HEK293T (cell line): ENCODE data around the gene SLC35F2.

Experiments used
- ARNT ChIP-seq: fragments of 450-650 bp; IDR thresholded peaks from 2 replicates; pipeline ENCODE4 v1.6.1; 2017; ENCODE audit warnings: mild to moderate bottlenecking
- BHLHE40 ChIP-seq: fragments of 450-650 bp; IDR thresholded peaks from 2 replicates; pipeline ENCODE4 v1.6.1; 2016; ENCODE audit warnings: mild to moderate bottlenecking, moderate library complexity, borderline replicate concordance
- ELF4 ChIP-seq: fragments of 450-650 bp; IDR thresholded peaks from 2 replicates; pipeline ENCODE4 v1.6.1; 2017; ENCODE audit warnings: antibody characterized with exemption
- FOXA1 ChIP-seq: fragments of 450-650 bp; IDR thresholded peaks from 2 replicates; pipeline ENCODE4 v1.6.1; 2016; ENCODE audit warnings: mild to moderate bottlenecking
- FOXK2 ChIP-seq: fragments of 450-650 bp; IDR thresholded peaks from 2 replicates; pipeline ENCODE4 v1.6.1; 2016; ENCODE audit warnings: mild to moderate bottlenecking
- FOXM1 ChIP-seq: fragments of 450-650 bp; IDR thresholded peaks from 2 replicates; pipeline ENCODE4 v1.6.1; 2017; ENCODE audit warnings: mild to moderate bottlenecking, borderline replicate concordance
- HDGF ChIP-seq: fragments of 450-650 bp; IDR thresholded peaks from 2 replicates; pipeline ENCODE4 v1.6.1; 2017; ENCODE audit warnings: antibody characterized with exemption, borderline replicate concordance
- L3MBTL2 ChIP-seq: fragments of 450-650 bp; conservative IDR thresholded peaks from 2 replicates; pipeline ENCODE4 v1.6.1; 2016; ENCODE audit warnings: mild to moderate bottlenecking
- NFRKB ChIP-seq: fragments of 450-650 bp; IDR thresholded peaks from 2 replicates; pipeline ENCODE4 v1.6.1; 2016; ENCODE audit warnings: mild to moderate bottlenecking, moderate library complexity
- SP1 ChIP-seq: fragments of 450-650 bp; IDR thresholded peaks from 2 replicates; pipeline ENCODE4 v1.6.1; 2017
- TARDBP ChIP-seq: fragments of 450-650 bp; IDR thresholded peaks from 2 replicates; pipeline ENCODE4 v1.6.1; 2016
- ZNF384 ChIP-seq: fragments of 450-650 bp; IDR thresholded peaks from 2 replicates; pipeline ENCODE4 v1.6.1; 2016

DNA sequence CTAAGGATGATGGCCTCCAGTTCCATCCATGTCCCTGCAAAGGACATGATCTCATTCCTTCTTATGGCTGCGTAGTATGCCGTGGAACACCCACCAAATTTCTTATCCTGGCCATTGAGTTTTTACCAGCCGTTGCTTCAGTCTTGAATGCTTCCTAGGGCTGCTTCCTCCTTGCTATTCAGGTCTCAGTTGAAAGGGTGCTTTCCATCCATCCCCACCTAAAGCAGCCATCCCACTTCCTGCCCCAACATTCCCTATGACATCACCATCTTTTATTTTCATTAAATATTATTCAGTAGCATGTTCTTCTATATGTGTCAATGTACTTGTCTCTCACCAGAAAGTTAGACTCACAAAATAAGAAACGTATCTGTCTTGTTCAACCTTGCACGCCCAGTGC, 106.1 kb downstream of the SLC35F2 start:
- TF ChIP-seq FOXK2 (no peak), SP1 (no peak), ELF4 (no peak), ZNF384 (no peak), HDGF (no peak), NFRKB (no peak), FOXA1 (no peak), FOXM1 (no peak), ARNT (no peak), L3MBTL2 (no peak), BHLHE40 (no peak), TARDBP (no peak)
